Right ventricle myocardium inferior (tissue), 1 donor: ENCODE measurements around the gene TCF7L2. TPM values are rescaled to one million over a fixed set of nuclear protein-coding genes. Genes with fewer than 3 reads are reported as not detected.

Source experiments
- ATAC-seq: fragments of 200-7000 bp; cut with Tn5 transposase; one replicate; pipeline ENCODE4 v1.9.1; 2020; ENCODE audit warnings: mild to moderate bottlenecking, moderate library complexity
- DNase-seq: peaks from one replicate; pipeline ENCODE4 v3.0.0; 2021; ENCODE audit errors: missing footprints
- intact Hi-C: fragments of 100-400 bp; cut with DNase I; formaldehyde crosslinking; loops from one replicate; pipeline ENCODE4 v1.11.0; 2022
- total RNA-seq: library from RNA; stranded (reverse); fragmentation: NEBNext Ultra II Directional; extraction: Animal tissue kit (Norgen Biotek cat#: 25700); gene quantifications from one replicate; pipeline ENCODE4 v1.2.1, GENCODE V29; 2021
- donor health status: DM: no; HTN: yes; CAD: no; lungs with severe emphysema.

The TCF7L2 gene
- total RNA-seq, 1 donor from 2014 or later = 12.4 TPM

DNA sequence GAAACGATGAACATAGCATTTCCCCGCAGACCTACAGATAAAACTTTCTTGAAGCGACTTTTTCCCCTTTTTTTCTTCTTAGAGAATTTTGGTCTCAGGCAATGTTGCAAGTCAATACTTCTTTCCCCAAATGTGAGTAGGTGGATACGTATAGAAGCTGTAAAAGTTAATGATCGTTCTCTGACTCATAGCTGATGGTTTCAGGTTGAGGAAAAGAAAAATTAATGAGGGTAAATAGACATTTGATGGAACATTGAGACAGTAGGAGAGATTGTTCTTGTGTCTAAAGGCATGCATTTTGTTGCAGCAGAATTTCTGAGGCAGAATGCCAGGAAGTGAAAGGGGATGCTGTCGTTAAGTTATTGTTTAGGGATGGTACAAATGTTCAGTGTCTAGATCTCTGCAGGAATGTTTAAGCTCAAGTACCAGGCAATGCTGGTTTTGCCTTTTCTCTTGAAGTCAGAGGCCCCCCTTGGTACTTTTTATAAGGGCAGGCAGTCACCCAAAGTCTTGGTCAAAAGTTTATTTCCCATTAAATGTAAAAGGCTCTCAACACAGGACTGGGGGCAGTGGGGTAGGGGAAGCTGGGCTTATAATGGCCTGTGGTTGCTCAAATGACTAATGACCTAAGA, 9.3 kb downstream of the TCF7L2 start:
- no peak for DNase-seq
- ATAC-seq = no peak

DNA sequence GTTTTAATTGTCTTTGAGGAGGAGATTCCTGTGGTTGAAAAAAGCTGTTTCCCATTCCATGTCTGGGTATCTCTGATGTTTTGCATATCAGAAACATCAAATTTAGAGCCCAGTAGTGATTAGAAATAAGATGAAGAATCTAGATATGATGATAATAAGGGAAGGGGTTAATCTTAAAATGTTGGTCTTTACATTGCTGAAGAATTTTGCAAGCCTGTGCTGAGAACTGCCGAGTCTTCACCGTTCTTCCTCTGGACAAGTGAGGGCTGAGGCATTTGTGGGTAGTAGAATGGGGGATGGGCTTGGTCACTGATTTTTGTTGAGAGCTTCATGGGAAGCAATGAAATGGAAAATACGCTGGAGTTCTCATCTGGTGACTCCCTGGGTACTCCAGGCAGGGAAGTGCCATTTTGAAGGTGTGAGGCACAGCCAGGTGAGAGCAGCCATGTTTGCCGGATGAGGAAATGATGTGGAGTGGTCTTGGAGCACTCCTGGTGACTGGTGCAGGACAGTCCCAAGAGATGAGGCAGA, 10.2 kb downstream of the TCF7L2 start:
- intact Hi-C loops = no loop called here
- no peak for DNase-seq
- ATAC-seq = no peak

More for the DNA sequence above, 9.3 kb downstream of the TCF7L2 start:
- intact Hi-C loops = no loop called here

GRCh38 chr10:112961609-112962008, 11.6 kb downstream of the TCF7L2 start:
- DNase-seq (no peak), ATAC-seq (no peak)
- intact Hi-C loops = no loop called here

DNA sequence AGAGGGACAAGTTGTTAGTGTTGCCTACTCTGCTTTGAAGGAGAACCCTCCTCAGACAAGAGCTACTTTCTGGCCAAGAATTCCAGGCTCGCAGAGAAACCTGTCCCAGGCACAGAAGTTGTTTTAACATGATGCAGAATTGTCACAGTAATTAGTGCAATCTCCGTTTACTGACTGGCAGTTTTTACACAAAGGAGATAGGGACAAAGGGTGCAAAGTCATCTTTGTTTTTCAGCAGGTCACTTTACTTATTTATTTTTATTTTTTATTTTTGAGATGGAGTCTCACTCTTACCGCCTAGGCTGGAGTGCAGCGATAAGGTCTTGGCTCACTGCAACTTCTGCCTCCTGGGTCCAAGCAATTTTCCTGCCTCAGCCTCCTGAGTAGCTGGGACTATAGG, 12.3 kb downstream of the TCF7L2 start:
- ATAC-seq = no peak

DNA sequence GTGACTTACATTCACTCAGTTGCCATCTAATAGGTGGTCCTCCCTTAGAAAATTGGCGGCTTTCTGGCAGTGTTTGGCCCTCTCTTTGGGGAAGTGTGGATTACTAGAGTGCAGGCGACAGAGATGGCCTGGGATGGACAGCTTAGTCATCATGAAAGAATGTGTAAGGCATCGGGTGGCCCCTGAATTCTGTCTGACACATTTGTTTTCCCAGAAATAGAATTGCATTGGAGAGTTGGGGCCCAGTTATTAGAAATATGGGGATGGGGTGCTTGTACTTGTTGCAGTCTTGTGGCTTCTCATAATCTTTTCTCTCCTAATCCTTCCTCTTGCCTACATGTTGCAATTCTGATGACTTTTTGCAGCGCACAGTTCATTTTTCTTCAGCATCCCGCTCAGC, 13.8 kb downstream of the TCF7L2 start:
- DNase-seq = no peak
- no peak for ATAC-seq
- intact Hi-C loops = no loop called here

More for the DNA sequence above, 12.3 kb downstream of the TCF7L2 start:
- DNase-seq = no peak
- intact Hi-C loops = no loop called here

GRCh38 chr10:112964482-112964881, 14.4 kb downstream of the TCF7L2 start:
- intact Hi-C loops = no loop called here
- DNase-seq = no peak
- ATAC-seq = no peak

GRCh38 chr10:112966194-112966855, 16.3 kb downstream of the TCF7L2 start:
- DNase-seq (no peak), ATAC-seq (no peak)
- intact Hi-C loops = no loop called here

- no peak for DNase-seq
- intact Hi-C loops = no loop called here
- no peak for ATAC-seq
These were observed 17.2 kb downstream of the TCF7L2 start for GRCh38 chr10:112967200-112967599.

DNA sequence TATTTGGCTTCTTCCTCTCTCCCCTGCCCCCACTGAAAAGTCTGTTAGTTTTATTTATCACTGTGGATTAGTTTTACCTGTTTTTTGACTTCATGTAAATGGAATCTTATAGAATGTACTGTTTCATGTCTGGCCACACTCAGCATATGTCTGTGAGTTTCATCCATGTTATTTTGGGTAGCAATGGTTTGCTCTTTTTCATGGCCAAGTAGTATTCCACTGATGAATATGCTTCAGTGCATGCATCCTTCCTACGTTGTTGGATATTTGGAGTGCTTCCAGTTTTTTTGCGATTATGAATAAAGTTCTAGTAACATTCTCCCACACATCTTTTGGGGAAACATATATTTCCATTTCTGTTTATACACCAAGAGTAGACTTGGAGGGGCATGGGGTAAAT, 19.1 kb downstream of the TCF7L2 start:
- ATAC-seq = no peak
- intact Hi-C loops = no loop called here
- no peak for DNase-seq

DNA sequence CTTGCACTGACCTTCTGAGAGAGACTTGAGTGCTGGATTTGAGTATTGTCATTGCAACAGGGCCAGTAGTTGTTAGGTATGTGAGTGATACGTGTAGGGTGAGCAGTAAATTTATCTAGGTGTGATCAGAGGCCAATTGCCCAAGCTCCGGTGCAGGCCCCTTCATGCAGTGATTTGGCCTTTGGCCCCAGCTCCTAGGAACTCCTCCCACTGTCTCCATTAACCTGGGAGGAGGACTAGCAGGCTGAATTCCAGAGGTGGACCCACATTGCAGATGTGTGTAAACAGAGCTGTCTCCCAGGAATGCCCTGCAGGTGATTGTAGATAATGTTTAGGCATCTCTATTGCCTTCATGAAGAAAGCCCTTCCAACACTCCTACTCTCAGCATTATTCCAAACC, 19.5 kb downstream of the TCF7L2 start:
- ATAC-seq = no peak
- no peak for DNase-seq
- intact Hi-C loops = no loop called here

DNA sequence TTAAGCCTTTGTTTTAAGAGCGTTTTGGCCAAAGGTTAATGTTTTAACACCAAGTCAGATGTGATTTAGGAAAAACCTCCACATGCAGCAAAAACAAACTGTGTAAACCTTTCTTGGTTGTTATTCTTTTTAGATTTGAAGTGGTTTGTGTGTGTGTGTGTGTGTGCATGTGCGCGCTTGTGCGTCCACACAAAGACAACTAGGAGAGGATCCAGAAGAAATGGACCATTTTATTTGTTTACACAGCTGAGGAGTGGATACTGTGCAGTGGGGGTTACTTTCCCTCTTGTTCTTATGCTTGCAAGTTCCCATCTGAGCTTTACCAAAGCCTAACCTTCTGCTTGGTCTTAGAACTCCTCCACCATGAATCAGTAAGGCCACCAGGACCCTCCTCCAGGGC, 20.0 kb downstream of the TCF7L2 start:
- DNase-seq (no peak), ATAC-seq (no peak)
- intact Hi-C loops = no loop called here

DNA sequence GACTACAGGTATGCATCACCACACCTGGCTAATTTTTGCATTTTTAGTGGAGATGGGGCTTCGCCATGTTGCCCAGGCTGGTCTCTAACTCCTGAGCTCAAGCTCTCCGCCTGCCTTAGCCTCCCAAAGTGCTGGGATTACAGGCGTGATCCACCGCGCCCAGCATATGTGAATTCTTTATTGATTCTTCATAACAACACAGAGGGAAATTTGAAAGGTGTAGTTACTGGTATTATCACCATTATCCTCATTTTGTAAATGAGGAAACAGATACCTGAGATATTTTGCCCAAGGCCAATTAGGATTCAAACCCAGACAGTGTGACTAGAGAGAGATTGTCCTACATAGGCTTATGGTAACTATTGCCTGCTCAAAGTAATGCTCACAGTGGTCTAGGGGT, 22.6 kb downstream of the TCF7L2 start:
- ATAC-seq (no peak), DNase-seq (no peak)
- intact Hi-C loops = no loop called here

DNA sequence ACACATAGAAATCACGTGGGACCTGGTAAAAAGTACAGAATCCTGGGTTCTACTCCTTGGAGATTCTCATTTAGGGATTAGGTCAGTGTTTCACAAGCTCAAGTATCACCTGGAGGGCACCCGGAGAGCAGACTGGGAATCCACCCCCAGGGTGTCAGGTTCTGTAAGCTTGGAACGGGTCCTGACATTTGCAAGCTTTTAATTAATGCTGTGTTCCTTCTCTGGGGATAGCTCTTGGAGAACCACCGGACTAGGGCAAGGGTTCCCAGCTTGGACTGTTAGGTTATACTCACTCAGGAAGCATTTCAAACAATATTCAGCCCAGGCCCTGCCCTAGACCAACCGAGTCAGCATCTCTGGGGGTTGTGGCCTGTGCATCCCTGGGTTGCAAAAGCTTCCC, 23.0 kb downstream of the TCF7L2 start:
- DNase-seq = no peak
- intact Hi-C loops = no loop called here
- no peak for ATAC-seq

DNA sequence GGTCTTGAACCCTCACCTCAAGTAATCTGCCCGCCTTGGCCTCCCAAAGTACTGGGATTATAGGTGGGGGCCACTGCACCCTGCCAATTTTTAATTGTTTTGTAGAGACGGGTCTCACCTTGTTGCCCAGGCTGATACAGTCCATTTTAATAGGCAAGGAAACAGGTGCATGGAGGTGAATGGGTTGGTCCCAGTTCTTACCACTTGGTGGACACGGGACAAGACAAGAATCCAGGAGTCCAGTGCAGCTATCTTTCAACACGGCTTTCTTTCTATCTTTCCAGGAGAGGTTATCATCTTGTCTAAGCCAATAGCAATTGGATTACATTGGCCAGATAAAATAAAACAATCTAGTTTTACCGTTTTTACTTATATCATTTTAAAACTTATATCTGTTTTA, 23.8 kb downstream of the TCF7L2 start:
- intact Hi-C loops = no loop called here
- no peak for ATAC-seq

GRCh38 chr10:112977426-112977898, 27.4 kb downstream of the TCF7L2 start:
- no peak for DNase-seq
- no peak for ATAC-seq
- intact Hi-C loops = no loop called here

More for the DNA sequence above, 23.8 kb downstream of the TCF7L2 start:
- DNase-seq = no peak

DNA sequence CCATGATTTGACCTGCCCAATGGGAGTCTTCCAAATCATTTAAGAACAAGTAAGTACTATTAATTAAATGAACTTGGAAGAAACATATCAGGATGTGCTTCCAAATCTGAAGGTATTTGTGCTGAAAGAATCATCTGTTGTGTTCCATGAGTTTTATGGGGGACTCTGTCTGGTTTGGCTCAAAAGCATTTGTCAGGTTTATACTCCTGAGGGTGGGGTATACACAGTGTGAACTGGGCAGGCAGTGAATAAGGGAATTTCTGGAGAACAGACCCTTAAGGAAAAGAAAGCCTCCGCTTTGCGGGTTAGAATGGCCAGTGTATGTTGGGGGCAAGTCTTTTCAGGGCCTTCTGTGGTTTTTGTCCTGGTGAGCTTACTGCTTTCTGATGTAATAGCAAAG, 29.9 kb downstream of the TCF7L2 start:
- no peak for DNase-seq
- intact Hi-C loops = no loop called here
- ATAC-seq = no peak

GRCh38 chr10:112980937-112981336, 30.9 kb downstream of the TCF7L2 start:
- intact Hi-C loops = no loop called here
- no peak for DNase-seq
- no peak for ATAC-seq

- ATAC-seq (no peak), DNase-seq (no peak)
- intact Hi-C loops = no loop called here
These were observed 31.5 kb downstream of the TCF7L2 start for GRCh38 chr10:112981553-112981952.

GRCh38 chr10:112983444-112984056, 33.5 kb downstream of the TCF7L2 start:
- intact Hi-C loops = no loop called here
- no peak for ATAC-seq
- no peak for DNase-seq

GRCh38 chr10:112984756-112985155, 34.7 kb downstream of the TCF7L2 start:
- intact Hi-C loops = no loop called here
- no peak for ATAC-seq

More at GRCh38 chr10:112984756-112985155, 34.7 kb downstream of the TCF7L2 start:
- no peak for DNase-seq
